Psoas muscle (tissue), 8 donors: Measurements from ENCODE around the gene KRTAP10-9. TPM values are rescaled to one million over a fixed set of nuclear protein-coding genes. Genes with fewer than 3 reads are reported as not detected.

Experiments used
- ATAC-seq, 4 donors: fragments of 200-7000 bp; cut with Tn5 transposase; one replicate each; pipeline ENCODE4 v1.9.1; 2020; ENCODE audit warnings: moderate library complexity in 3 of 4, mild to moderate bottlenecking in 2 of 4
- DNase-seq, 2 donors: peaks; one replicate each; pipeline ENCODE4 v3.0.0-alpha.2; 2020
- H3K27ac ChIP-seq: fragments of 200-600 bp; one replicate; pipeline ENCODE4 v1.8.0; 2022
- H3K27me3 ChIP-seq, 3 donors: fragments of 200-600 bp in 1 of 3; one replicate each; pipeline versions ENCODE4 v1.6.1 to v1.8.0; 2013 to 2022; ENCODE audit warnings: low read length in 2 of 3, mild to moderate bottlenecking in 2 of 3, moderate library complexity in 1 of 3; ENCODE audit not compliant: insufficient read depth in 3 of 3
- H3K36me3 ChIP-seq, 2 donors: fragments of 200-600 bp in 1 of 2; one replicate each; pipeline versions ENCODE4 v1.6.1 to v1.8.0; 2013 to 2022; ENCODE audit warnings: low read depth in 1 of 2, mild to moderate bottlenecking in 1 of 2, moderate library complexity in 1 of 2; ENCODE audit not compliant: insufficient read depth in 1 of 2
- H3K4me1 ChIP-seq: fragments of 200-600 bp; one replicate; pipeline ENCODE4 v1.8.0; 2022
- H3K4me3 ChIP-seq: fragments of 200-600 bp; one replicate; pipeline ENCODE4 v1.8.0; 2022; ENCODE audit warnings: mild to moderate bottlenecking
- H3K9me3 ChIP-seq: fragments of 200-600 bp; one replicate; pipeline ENCODE4 v1.8.0; 2022
- CTCF ChIP-seq: fragments of 200-600 bp; IDR thresholded peaks from one replicate; pipeline ENCODE4 v1.8.0; 2022; ENCODE audit warnings: antibody characterized with exemption
- WGBS, 3 donors: extraction: QIAGEN DNeasy Blood & Tissue Kit; methylation state at CpG; one replicate each; pipeline versions ENCODE4 v1.1.6 to v1.1.7; 2013; 5-methylcytosine and 5-hydroxymethylcytosine counted together
- intact Hi-C, 2 donors: fragments of 100-400 bp; cut with DNase I; formaldehyde crosslinking; loops; one replicate each; pipeline versions ENCODE4 v1.11.0 to v1.14.2; 2022
- polyA plus RNA-seq, 3 donors: library from polyadenylated mRNA; stranded (reverse); fragments of 200-250 nt; gene quantifications; one replicate each; pipeline ENCODE4 v1.2.3, GENCODE V29; 2013
- total RNA-seq, 4 donors: library from RNA; stranded (reverse); fragmentation: NEBNext Ultra II Directional in 2 of 4; extraction: Animal tissue kit (Norgen Biotek cat#: 25700) in 2 of 4; gene quantifications; one replicate each; pipeline versions ENCODE4 v1.2.1 to v1.2.4, GENCODE V29; 2021 to 2023
- donor health status: healthy with polysubstance abuse.
- donor health status: DM: no; HTN: no; CAD: no; lungs with moderate emphysema.
- donor health status: Bipolar disorder and iron deficiency.
- donor health status: healthy.
- donor health status: DM: yes; HTN: yes; CAD: no.
- donor health status: DM: no; HTN: no; CAD: no.
- donor health status: DM: no; HTN: no; CAD: no.
- donor health status: DM: yes; HTN: yes; CAD: no.

KRTAP10-9 gene
- total and polyA plus RNA-seq, 7 donors = not detected

- no peaks in the 10 kb centered on the region for H3K36me3 ChIP-seq
- TF ChIP-seq CTCF = no peak
- DNase-seq (no peak), ATAC-seq (no peak)
- H3K4me3 ChIP-seq = no peak overlapping the region
- peaks cover 3% of the 10 kb centered on the region for H3K9me3 ChIP-seq
- WGBS, 3 donors = 15 to 26% (median 18%) methylated on average over 8 of the region's 8 CpGs
- no peaks in the 10 kb centered on the region for H3K4me1 ChIP-seq
- no peak overlapping the region for H3K27ac ChIP-seq
- H3K27me3 ChIP-seq = peaks cover 0 to 43% (median 6%) of the 10 kb centered on the region in 3 donors
- intact Hi-C loops = no loop called here
Measured at GRCh38 chr21:44647222-44647552, 20.3 kb downstream of the KRTAP10-9 start.

- intact Hi-C loops = no loop called here
- 68 to 74% (median 71%) methylated on average over 33 of the region's 33 CpGs for WGBS, 3 donors
Measured at GRCh38 chr21:44648557-44649311, 21.8 kb downstream of the KRTAP10-9 start.

GRCh38 chr21:44649521-44650100 lies 22.7 kb downstream of the KRTAP10-9 start:
- 80 to 81% (median 81%) methylated on average over 18 of the region's 18 CpGs for WGBS, 3 donors
- no peak for TF ChIP-seq CTCF
- intact Hi-C loops = no loop called here

More at GRCh38 chr21:44648557-44649311, 21.8 kb downstream of the KRTAP10-9 start:
- ATAC-seq = no peak
- Histone ChIP-seq H3K4me3 (no peak overlapping the region), H3K36me3 (no peaks in the 10 kb centered on the region), H3K27me3 (peaks cover 0 to 43% (median 6%) of the 10 kb centered on the region in 3 donors), H3K4me1 (no peaks in the 10 kb centered on the region), H3K9me3 (peaks cover 3% of the 10 kb centered on the region), H3K27ac (no peak overlapping the region)
- no peak for DNase-seq
- TF ChIP-seq CTCF = no peak

GRCh38 chr21:44650265-44650972 lies 23.5 kb downstream of the KRTAP10-9 start:
- no peaks in the 10 kb centered on the region for H3K9me3 ChIP-seq
- H3K27me3 ChIP-seq = peaks cover 0 to 35% (median 4%) of the 10 kb centered on the region in 3 donors
- ATAC-seq = no peak
- intact Hi-C loops = no loop called here
- H3K27ac ChIP-seq = no peak overlapping the region
- H3K36me3 ChIP-seq = no peaks in the 10 kb centered on the region
- WGBS, 3 donors = 90 to 92% (median 91%) methylated on average over 20 of the region's 20 CpGs
- H3K4me1 ChIP-seq = no peaks in the 10 kb centered on the region
- DNase-seq = no peak
- H3K4me3 ChIP-seq = no peak overlapping the region
- no peak for TF ChIP-seq CTCF

More at GRCh38 chr21:44649521-44650100, 22.7 kb downstream of the KRTAP10-9 start:
- Histone ChIP-seq H3K27me3 (peaks cover 0 to 43% (median 4%) of the 10 kb centered on the region in 3 donors), H3K4me3 (no peak overlapping the region), H3K4me1 (no peaks in the 10 kb centered on the region), H3K27ac (no peak overlapping the region), H3K9me3 (no peaks in the 10 kb centered on the region), H3K36me3 (no peaks in the 10 kb centered on the region)
- no peak for DNase-seq
- ATAC-seq = no peak
